ENCODE measurements around the gene CD207. TPM values are rescaled to one million over a fixed set of nuclear protein-coding genes. Genes with fewer than 3 reads are reported as not detected.

Gene CD207
- total RNA-seq, 1 experiment from 2014 or later, result 0.16 TPM

DNA sequence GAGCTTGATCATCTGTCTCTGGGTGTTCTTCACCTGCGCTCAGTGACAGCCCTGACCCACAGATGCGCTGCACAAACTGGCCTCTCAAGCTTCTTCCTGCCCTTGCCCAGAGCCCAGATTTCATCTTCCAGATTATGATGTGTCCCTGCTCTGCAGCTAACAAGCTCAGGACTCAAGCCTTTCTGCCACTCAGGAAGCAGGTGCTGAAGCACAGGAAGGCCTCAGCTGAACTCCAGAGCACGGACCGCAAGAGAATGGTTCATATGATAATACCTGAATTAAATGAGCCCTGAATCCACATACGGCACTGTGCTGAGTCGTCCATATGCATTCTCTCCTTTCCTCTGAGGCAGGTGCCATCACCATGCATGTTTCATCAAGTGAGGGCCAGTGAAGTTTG is 3.8 kb downstream of the CD207 start:
- BruUV-seq (replicated peaks), result no TSS peak
- H3K4me1 Mint-ChIP-seq (ENCODE audit: low read depth, unreplicated experiment), result no peaks in the 10 kb centered on the region
- H3K36me3 ChIP-seq (ENCODE audit: control insufficient read depth, insufficient read depth, low read length), result no peaks in the 10 kb centered on the region
- H3K4me1 ChIP-seq, result no peaks in the 10 kb centered on the region
- no peaks in the 10 kb centered on the region for H3K9me3 Mint-ChIP-seq (ENCODE audit: unreplicated experiment)
- ChIA-PET CTCF (no interaction called here), POLR2A (no interaction called here)
- TF ChIP-seq, protein P1, sequence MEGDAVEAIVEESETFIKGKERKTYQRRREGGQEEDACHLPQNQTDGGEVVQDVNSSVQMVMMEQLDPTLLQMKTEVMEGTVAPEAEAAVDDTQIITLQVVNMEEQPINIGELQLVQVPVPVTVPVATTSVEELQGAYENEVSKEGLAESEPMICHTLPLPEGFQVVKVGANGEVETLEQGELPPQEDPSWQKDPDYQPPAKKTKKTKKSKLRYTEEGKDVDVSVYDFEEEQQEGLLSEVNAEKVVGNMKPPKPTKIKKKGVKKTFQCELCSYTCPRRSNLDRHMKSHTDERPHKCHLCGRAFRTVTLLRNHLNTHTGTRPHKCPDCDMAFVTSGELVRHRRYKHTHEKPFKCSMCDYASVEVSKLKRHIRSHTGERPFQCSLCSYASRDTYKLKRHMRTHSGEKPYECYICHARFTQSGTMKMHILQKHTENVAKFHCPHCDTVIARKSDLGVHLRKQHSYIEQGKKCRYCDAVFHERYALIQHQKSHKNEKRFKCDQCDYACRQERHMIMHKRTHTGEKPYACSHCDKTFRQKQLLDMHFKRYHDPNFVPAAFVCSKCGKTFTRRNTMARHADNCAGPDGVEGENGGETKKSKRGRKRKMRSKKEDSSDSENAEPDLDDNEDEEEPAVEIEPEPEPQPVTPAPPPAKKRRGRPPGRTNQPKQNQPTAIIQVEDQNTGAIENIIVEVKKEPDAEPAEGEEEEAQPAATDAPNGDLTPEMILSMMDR (IDR thresholded peaks at IDR 0.05; ENCODE audit: insufficient read depth in 1 of 2, low read depth in 1 of 2, low read length in 1 of 2, severe bottlenecking in 1 of 2, unreplicated experiment in 1 of 2), result no peak
- intact Hi-C loops (cut with micrococcal nuclease; ENCODE audit: unreplicated experiment), result no loop called here
- no peak for DNase-seq
- H3K4me3 ChIP-seq (ENCODE audit: low read depth, low read length), result no peak overlapping the region
- no peak overlapping the region for H3K27ac Mint-ChIP-seq (ENCODE audit: unreplicated experiment)
- H3K27me3 ChIP-seq (replicated peaks; ENCODE audit: control insufficient read depth, insufficient read depth, low read length), result no peaks in the 10 kb centered on the region; the same call in 1 of the 2 replicates
- no peak overlapping the region for H3K4me3 Mint-ChIP-seq (ENCODE audit: unreplicated experiment)
- no peaks in the 10 kb centered on the region for H3K9me3 ChIP-seq
- H3K27me3 Mint-ChIP-seq (ENCODE audit: insufficient read depth, unreplicated experiment), result peaks cover 27% of the 10 kb centered on the region
- no peaks in the 10 kb centered on the region for H3K36me3 Mint-ChIP-seq (ENCODE audit: insufficient read depth, unreplicated experiment)

DNA sequence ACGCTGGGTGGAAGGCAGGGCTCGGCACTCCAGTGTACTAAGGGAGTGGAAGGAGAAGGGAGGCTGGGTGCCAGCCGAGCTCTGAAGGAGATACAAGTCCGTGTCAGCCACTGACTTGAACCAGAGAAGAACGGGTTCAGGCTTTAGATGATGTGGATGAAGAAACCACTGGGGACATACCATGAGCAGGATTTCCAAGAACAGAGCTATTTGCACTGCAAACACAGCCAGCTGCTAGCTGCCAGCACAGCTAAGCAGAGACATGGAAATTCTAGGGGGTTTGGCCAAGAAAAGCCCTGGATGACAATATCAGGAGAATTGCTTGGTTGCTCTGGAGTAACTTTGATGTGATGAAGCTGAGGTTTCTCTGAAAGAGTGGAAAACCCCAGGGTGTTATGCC is 5.2 kb downstream of the CD207 start:
- H3K9me3 Mint-ChIP-seq (ENCODE audit: unreplicated experiment), result no peaks in the 10 kb centered on the region
- intact Hi-C loops (cut with micrococcal nuclease; ENCODE audit: unreplicated experiment), result no loop called here
- POLR2A ChIA-PET, result no interaction called here
- no peak overlapping the region for H3K27ac Mint-ChIP-seq (ENCODE audit: unreplicated experiment)
- CTCF ChIA-PET, result interaction anchor here (0.6 kb wide), 1 partner anchor 518 kb away, joined by 3 read pairs; no protein-coding TSS in a partner anchor
- H3K36me3 ChIP-seq (ENCODE audit: control insufficient read depth, insufficient read depth, low read length), result no peaks in the 10 kb centered on the region
- no peaks in the 10 kb centered on the region for H3K9me3 ChIP-seq
- no peaks in the 10 kb centered on the region for H3K36me3 Mint-ChIP-seq (ENCODE audit: insufficient read depth, unreplicated experiment)
- TF ChIP-seq, protein P1 (IDR thresholded peaks at IDR 0.05; ENCODE audit: insufficient read depth in 1 of 2, low read depth in 1 of 2, low read length in 1 of 2, severe bottlenecking in 1 of 2, unreplicated experiment in 1 of 2), result no peak
- no peaks in the 10 kb centered on the region for H3K4me1 Mint-ChIP-seq (ENCODE audit: low read depth, unreplicated experiment)
- DNase-seq, result no peak
- H3K4me1 ChIP-seq, result no peaks in the 10 kb centered on the region
- no TSS peak for BruUV-seq (replicated peaks)
- no peaks in the 10 kb centered on the region; the same call in 1 of the 2 replicates for H3K27me3 ChIP-seq (replicated peaks; ENCODE audit: control insufficient read depth, insufficient read depth, low read length)
- H3K4me3 Mint-ChIP-seq (ENCODE audit: unreplicated experiment), result no peak overlapping the region
- H3K27me3 Mint-ChIP-seq (ENCODE audit: insufficient read depth, unreplicated experiment), result peaks cover 23% of the 10 kb centered on the region
- no peak overlapping the region for H3K4me3 ChIP-seq (ENCODE audit: low read depth, low read length)

DNA sequence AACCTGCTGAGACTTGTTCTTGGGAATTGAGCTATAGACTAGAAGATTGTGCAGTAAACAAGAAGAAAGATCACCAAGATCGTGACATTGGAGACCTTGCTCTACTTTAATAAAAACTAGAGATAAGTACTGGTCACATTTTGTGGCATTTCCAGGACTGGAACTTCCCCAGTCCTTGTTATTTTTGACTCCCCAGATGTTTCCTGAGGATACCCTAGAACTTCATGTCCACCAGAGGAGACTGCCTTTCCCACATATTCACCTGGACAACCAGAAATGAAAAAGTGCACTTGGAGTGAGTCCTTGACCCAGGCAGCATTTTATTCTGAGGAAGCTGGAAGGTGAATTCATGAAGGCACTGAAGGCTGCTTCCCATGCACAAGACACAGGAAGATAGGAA is 5.7 kb downstream of the CD207 start:
- POLR2A ChIA-PET, result no interaction called here
- TF ChIP-seq, protein P1 (IDR thresholded peaks at IDR 0.05; ENCODE audit: insufficient read depth in 1 of 2, low read depth in 1 of 2, low read length in 1 of 2, severe bottlenecking in 1 of 2, unreplicated experiment in 1 of 2), result no peak
- no peaks in the 10 kb centered on the region for H3K4me1 ChIP-seq
- H3K9me3 Mint-ChIP-seq (ENCODE audit: unreplicated experiment), result no peaks in the 10 kb centered on the region
- H3K27ac Mint-ChIP-seq (ENCODE audit: unreplicated experiment), result no peak overlapping the region
- H3K4me3 Mint-ChIP-seq (ENCODE audit: unreplicated experiment), result no peak overlapping the region
- H3K27me3 Mint-ChIP-seq (ENCODE audit: insufficient read depth, unreplicated experiment), result peaks cover 18% of the 10 kb centered on the region
- no peaks in the 10 kb centered on the region for H3K4me1 Mint-ChIP-seq (ENCODE audit: low read depth, unreplicated experiment)
- no TSS peak for BruUV-seq (replicated peaks)
- intact Hi-C loops (cut with micrococcal nuclease; ENCODE audit: unreplicated experiment), result no loop called here
- H3K4me3 ChIP-seq (ENCODE audit: low read depth, low read length), result no peak overlapping the region
- no peaks in the 10 kb centered on the region for H3K36me3 Mint-ChIP-seq (ENCODE audit: insufficient read depth, unreplicated experiment)
- DNase-seq, result no peak
- H3K36me3 ChIP-seq (ENCODE audit: control insufficient read depth, insufficient read depth, low read length), result no peaks in the 10 kb centered on the region
- H3K27me3 ChIP-seq (replicated peaks; ENCODE audit: control insufficient read depth, insufficient read depth, low read length), result no peaks in the 10 kb centered on the region; the same call in 1 of the 2 replicates
- CTCF ChIA-PET, result no interaction called here
- no peaks in the 10 kb centered on the region for H3K9me3 ChIP-seq
